ENCODE results near the gene PKLR. TPM values are rescaled to one million over a fixed set of nuclear protein-coding genes. Genes with fewer than 3 reads are reported as not detected.

PKLR gene
- total and polyA plus RNA-seq, 4 donors, result 0.11 to 0.20 (median 0.15) TPM

GRCh38 chr1:155320252-155320651, 19.0 kb upstream of the PKLR start:
- H3K9me3 ChIP-seq (ENCODE audit: control insufficient read depth, insufficient read depth, low read length), result no peaks in the 10 kb centered on the region
- peaks cover 40% of the 10 kb centered on the region for H3K36me3 ChIP-seq (ENCODE audit: control insufficient read depth, insufficient read depth, low read length)
- H3K4me3 ChIP-seq (ENCODE audit: low read depth, low read length), result peak overlapping the region; percentile 81
- no peaks in the 10 kb centered on the region for H3K27me3 ChIP-seq (ENCODE audit: control insufficient read depth, insufficient read depth, low read length)
- no peak for DNase-seq (ENCODE audit: low read depth in 4 of 6, low spot score in 6 of 6)
- peaks cover 48% of the 10 kb centered on the region for H3K4me1 ChIP-seq (ENCODE audit: control insufficient read depth, insufficient read depth, low read length)
- H3K27ac ChIP-seq (ENCODE audit: low read depth, low read length), result peak overlapping the region; percentile 91
- whole genome bisulfite sequencing (ENCODE audit: insufficient coverage), result 29% methylated on average over 7 of the region's 11 CpGs

GRCh38 chr1:155319536-155319935, 18.3 kb upstream of the PKLR start:
- H3K27me3 ChIP-seq (ENCODE audit: control insufficient read depth, insufficient read depth, low read length), result no peaks in the 10 kb centered on the region
- H3K9me3 ChIP-seq (ENCODE audit: control insufficient read depth, insufficient read depth, low read length), result no peaks in the 10 kb centered on the region
- peaks cover 39% of the 10 kb centered on the region for H3K36me3 ChIP-seq (ENCODE audit: control insufficient read depth, insufficient read depth, low read length)
- 74% methylated on average over 3 of the region's 5 CpGs for WGBS (ENCODE audit: insufficient coverage)
- H3K27ac ChIP-seq (ENCODE audit: low read depth, low read length), result peak overlapping the region; percentile 15
- no peak for DNase-seq (ENCODE audit: low read depth in 4 of 6, low spot score in 6 of 6)
- no peak overlapping the region for H3K4me3 ChIP-seq (ENCODE audit: low read depth, low read length)
- H3K4me1 ChIP-seq (ENCODE audit: control insufficient read depth, insufficient read depth, low read length), result peaks cover 41% of the 10 kb centered on the region

- no peaks in the 10 kb centered on the region for H3K9me3 ChIP-seq (ENCODE audit: control insufficient read depth, insufficient read depth, low read length)
- H3K27me3 ChIP-seq (ENCODE audit: control insufficient read depth, insufficient read depth, low read length), result no peaks in the 10 kb centered on the region
- no peak overlapping the region for H3K27ac ChIP-seq (ENCODE audit: low read depth, low read length)
- peaks cover 50% of the 10 kb centered on the region for H3K36me3 ChIP-seq (ENCODE audit: control insufficient read depth, insufficient read depth, low read length)
- no peak for DNase-seq (ENCODE audit: low read depth in 4 of 6, low spot score in 6 of 6)
- peaks cover 37% of the 10 kb centered on the region for H3K4me1 ChIP-seq (ENCODE audit: control insufficient read depth, insufficient read depth, low read length)
- no peak overlapping the region for H3K4me3 ChIP-seq (ENCODE audit: low read depth, low read length)
- 92% methylated on average over 9 of the region's 9 CpGs for WGBS (ENCODE audit: insufficient coverage)
Measured at GRCh38 chr1:155318082-155318481, 16.8 kb upstream of the PKLR start.

- WGBS (ENCODE audit: insufficient coverage), result 93% methylated on average over 2 of the region's 3 CpGs
- no peak for DNase-seq (ENCODE audit: low read depth in 4 of 6, low spot score in 6 of 6)
- Histone ChIP-seq H3K4me1 (ENCODE audit: control insufficient read depth, insufficient read depth, low read length) (peaks cover 29% of the 10 kb centered on the region), H3K9me3 (ENCODE audit: control insufficient read depth, insufficient read depth, low read length) (no peaks in the 10 kb centered on the region), H3K27ac (ENCODE audit: low read depth, low read length) (no peak overlapping the region), H3K4me3 (ENCODE audit: low read depth, low read length) (no peak overlapping the region), H3K36me3 (ENCODE audit: control insufficient read depth, insufficient read depth, low read length) (peaks cover 56% of the 10 kb centered on the region), H3K27me3 (ENCODE audit: control insufficient read depth, insufficient read depth, low read length) (no peaks in the 10 kb centered on the region)
Measured at GRCh38 chr1:155316922-155317321, 15.7 kb upstream of the PKLR start.

GRCh38 chr1:155313261-155313660, 12.0 kb upstream of the PKLR start:
- WGBS (ENCODE audit: insufficient coverage), result 60% methylated on average over 7 of the region's 8 CpGs
- H3K4me1 ChIP-seq (ENCODE audit: control insufficient read depth, insufficient read depth, low read length), result peaks cover 29% of the 10 kb centered on the region
- H3K27me3 ChIP-seq (ENCODE audit: control insufficient read depth, insufficient read depth, low read length), result no peaks in the 10 kb centered on the region
- H3K27ac ChIP-seq (ENCODE audit: low read depth, low read length), result no peak overlapping the region
- no peaks in the 10 kb centered on the region for H3K9me3 ChIP-seq (ENCODE audit: control insufficient read depth, insufficient read depth, low read length)
- peaks cover 51% of the 10 kb centered on the region for H3K36me3 ChIP-seq (ENCODE audit: control insufficient read depth, insufficient read depth, low read length)
- no peak overlapping the region for H3K4me3 ChIP-seq (ENCODE audit: low read depth, low read length)
- DNase-seq (ENCODE audit: low read depth in 4 of 6, low spot score in 6 of 6), result peak in 1 of 6 donors; percentile 62

- Histone ChIP-seq H3K36me3 (ENCODE audit: control insufficient read depth, insufficient read depth, low read length) (peaks cover 32% of the 10 kb centered on the region), H3K4me3 (ENCODE audit: low read depth, low read length) (peak overlapping the region; percentile 98), H3K4me1 (ENCODE audit: control insufficient read depth, insufficient read depth, low read length) (peaks cover 36% of the 10 kb centered on the region), H3K27me3 (ENCODE audit: control insufficient read depth, insufficient read depth, low read length) (no peaks in the 10 kb centered on the region), H3K27ac (ENCODE audit: low read depth, low read length) (peak overlapping the region; percentile 96), H3K9me3 (ENCODE audit: control insufficient read depth, insufficient read depth, low read length) (no peaks in the 10 kb centered on the region)
- 0% methylated on average over 5 of the region's 11 CpGs for WGBS (ENCODE audit: insufficient coverage)
- DNase-seq (ENCODE audit: low read depth in 4 of 6, low spot score in 6 of 6), result peak in 2 of 6 donors; percentile 39 to 57
Measured at GRCh38 chr1:155309423-155310021, 8.3 kb upstream of the PKLR start.

- H3K4me3 ChIP-seq (ENCODE audit: low read depth, low read length), result peak within 1 kb of the TSS; percentile 98
- 0% methylated on average over 51 of the region's 51 CpGs for WGBS (ENCODE audit: insufficient coverage)
- H3K9me3 ChIP-seq (ENCODE audit: control insufficient read depth, insufficient read depth, low read length), result no peaks in the 10 kb centered on the region
- peaks cover 26% of the 10 kb centered on the region for H3K36me3 ChIP-seq (ENCODE audit: control insufficient read depth, insufficient read depth, low read length)
- H3K27me3 ChIP-seq (ENCODE audit: control insufficient read depth, insufficient read depth, low read length), result no peaks in the 10 kb centered on the region
- H3K4me1 ChIP-seq (ENCODE audit: control insufficient read depth, insufficient read depth, low read length), result peaks cover 36% of the 10 kb centered on the region
- H3K27ac ChIP-seq (ENCODE audit: low read depth, low read length), result peak within 1 kb of the TSS; percentile 96
- peak; percentile 91 to 100 (median 98) for DNase-seq (ENCODE audit: low read depth in 4 of 6, low spot score in 6 of 6)
Measured at GRCh38 chr1:155308493-155309422, 7.5 kb upstream of the PKLR start, which contains the start of gene FDPS. Gene FDPS (plus strand): TSS chr1:155308866. CDS start chr1:155309790, 924 bp downstream.

GRCh38 chr1:155307247-155307740, 6.1 kb upstream of the PKLR start:
- no peak overlapping the region for H3K4me3 ChIP-seq (ENCODE audit: low read depth, low read length)
- DNase-seq (ENCODE audit: low read depth in 4 of 6, low spot score in 6 of 6), result peak in 2 of 6 donors; percentile 59 to 74
- H3K36me3 ChIP-seq (ENCODE audit: control insufficient read depth, insufficient read depth, low read length), result peaks cover 14% of the 10 kb centered on the region
- 81% methylated on average over 4 of the region's 6 CpGs for WGBS (ENCODE audit: insufficient coverage)
- peak overlapping the region; percentile 26 for H3K27ac ChIP-seq (ENCODE audit: low read depth, low read length)
- no peaks in the 10 kb centered on the region for H3K27me3 ChIP-seq (ENCODE audit: control insufficient read depth, insufficient read depth, low read length)
- H3K4me1 ChIP-seq (ENCODE audit: control insufficient read depth, insufficient read depth, low read length), result peaks cover 32% of the 10 kb centered on the region
- no peaks in the 10 kb centered on the region for H3K9me3 ChIP-seq (ENCODE audit: control insufficient read depth, insufficient read depth, low read length)

GRCh38 chr1:155305881-155306391, 4.7 kb upstream of the PKLR start:
- no peak for DNase-seq (ENCODE audit: low read depth in 4 of 6, low spot score in 6 of 6)
- no peaks in the 10 kb centered on the region for H3K27me3 ChIP-seq (ENCODE audit: control insufficient read depth, insufficient read depth, low read length)
- H3K36me3 ChIP-seq (ENCODE audit: control insufficient read depth, insufficient read depth, low read length), result peaks cover 6% of the 10 kb centered on the region
- WGBS (ENCODE audit: insufficient coverage), result 66% methylated on average over 5 of the region's 7 CpGs
- no peak overlapping the region for H3K4me3 ChIP-seq (ENCODE audit: low read depth, low read length)
- peaks cover 29% of the 10 kb centered on the region for H3K4me1 ChIP-seq (ENCODE audit: control insufficient read depth, insufficient read depth, low read length)
- H3K9me3 ChIP-seq (ENCODE audit: control insufficient read depth, insufficient read depth, low read length), result no peaks in the 10 kb centered on the region
- H3K27ac ChIP-seq (ENCODE audit: low read depth, low read length), result no peak overlapping the region
